AG20443 (cell line): ENCODE measurements around the gene PSG7.
"Not testable (repeated sequence)": the region's sequence is repeated elsewhere in the genome, so short reads cannot be mapped to it uniquely, and the experiment has no call there.

ENCODE experiments used
- DNase-seq: peaks from one replicate; pipeline ENCODE4 v3.0.0; 2012; ENCODE audit warnings: low spot score, mixed read lengths

PSG7 gene

GRCh38 chr19:42913516-42913915 lies 23.5 kb downstream of the PSG7 start:
- DNase-seq, result not testable (repeated sequence)

- DNase-seq, result not testable (repeated sequence)
Measured at GRCh38 chr19:42912941-42913340, 24.1 kb downstream of the PSG7 start.

DNA sequence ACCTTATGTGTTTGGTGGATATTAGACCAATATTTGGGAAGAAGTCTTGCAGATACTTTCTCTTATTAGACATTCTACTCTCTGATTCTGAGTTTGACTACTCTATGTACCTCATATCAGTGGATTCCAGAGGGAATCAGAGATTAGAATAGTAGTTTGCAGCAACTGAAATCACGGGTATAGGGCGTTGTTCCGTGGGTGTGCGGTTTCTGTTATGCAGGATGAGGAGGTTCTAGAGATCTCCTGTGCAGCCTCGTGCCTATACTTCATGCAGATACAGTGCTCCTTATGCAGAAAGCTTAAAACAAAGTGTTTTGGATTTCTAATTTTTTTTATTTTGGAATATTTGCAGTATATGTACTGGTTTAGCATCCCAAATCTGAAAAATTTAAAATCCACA lies 25.3 kb downstream of the PSG7 start:
- DNase-seq, result not testable (repeated sequence)

GRCh38 chr19:42906162-42906561 lies 30.8 kb downstream of the PSG7 start:
- not testable (repeated sequence) for DNase-seq

- not testable (repeated sequence) for DNase-seq
Measured at GRCh38 chr19:42900561-42900960, 36.4 kb downstream of the PSG7 start.

DNA sequence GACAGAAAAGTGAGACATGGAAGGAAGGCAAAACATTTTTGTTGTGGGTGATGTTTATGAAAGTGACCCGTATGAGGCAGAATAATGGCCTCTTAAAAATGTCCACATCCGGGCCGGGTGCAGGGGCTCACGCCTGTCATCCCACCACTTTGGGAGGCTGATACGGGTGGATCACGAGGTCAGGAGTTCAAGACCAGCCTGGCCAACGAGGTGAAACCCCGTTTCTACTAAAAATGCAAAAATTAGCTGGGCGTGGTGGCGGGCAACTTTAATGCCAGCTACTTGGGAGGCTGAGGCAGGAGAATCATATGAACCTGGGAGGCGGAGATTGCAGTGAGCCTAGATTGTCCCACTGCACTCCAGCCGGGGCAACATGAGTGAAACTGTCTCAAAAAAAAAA lies 37.3 kb downstream of the PSG7 start:
- DNase-seq, result not testable (repeated sequence)

DNA sequence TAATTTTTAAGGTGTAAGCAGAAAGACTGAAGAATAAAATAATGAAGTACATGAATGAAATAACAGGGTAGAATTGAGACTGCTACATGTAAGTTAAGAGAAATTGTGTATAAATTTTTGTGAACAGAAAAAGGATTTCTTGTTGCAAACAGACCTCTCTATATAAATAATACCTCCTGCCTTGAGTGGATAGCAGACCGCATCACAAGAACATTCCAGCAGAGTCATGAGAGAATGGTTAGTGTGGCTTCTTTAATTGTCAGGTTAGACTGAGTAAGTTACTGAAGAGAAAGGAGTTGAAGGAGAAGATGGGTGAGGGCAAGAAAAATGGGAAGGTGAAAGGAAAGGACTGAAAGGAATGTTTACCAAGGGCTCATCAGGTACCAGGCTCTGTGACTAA lies 37.9 kb downstream of the PSG7 start:
- not testable (repeated sequence) for DNase-seq

DNA sequence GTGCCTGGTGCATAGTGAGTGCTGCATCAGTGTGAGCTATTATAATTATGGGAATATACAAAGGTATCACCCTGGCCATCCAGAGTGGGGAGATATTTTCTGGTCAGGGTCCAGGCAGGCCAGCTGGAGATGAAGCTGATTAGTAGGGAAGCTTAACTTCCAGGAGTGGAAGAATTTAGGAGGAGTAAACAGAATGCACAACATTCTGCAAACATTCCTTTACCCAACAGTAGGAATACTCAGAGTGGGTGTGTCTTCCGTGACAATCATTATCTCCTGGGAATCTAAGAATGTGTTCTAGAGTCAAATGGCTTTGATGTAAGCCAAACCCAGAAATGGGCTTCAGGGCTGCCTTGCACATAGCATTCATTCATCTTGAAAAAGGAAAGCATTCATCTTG lies 38.4 kb downstream of the PSG7 start:
- DNase-seq, result not testable (repeated sequence)

- not testable (repeated sequence) for DNase-seq
Measured at GRCh38 chr19:42897729-42898128, 39.3 kb downstream of the PSG7 start.

DNA sequence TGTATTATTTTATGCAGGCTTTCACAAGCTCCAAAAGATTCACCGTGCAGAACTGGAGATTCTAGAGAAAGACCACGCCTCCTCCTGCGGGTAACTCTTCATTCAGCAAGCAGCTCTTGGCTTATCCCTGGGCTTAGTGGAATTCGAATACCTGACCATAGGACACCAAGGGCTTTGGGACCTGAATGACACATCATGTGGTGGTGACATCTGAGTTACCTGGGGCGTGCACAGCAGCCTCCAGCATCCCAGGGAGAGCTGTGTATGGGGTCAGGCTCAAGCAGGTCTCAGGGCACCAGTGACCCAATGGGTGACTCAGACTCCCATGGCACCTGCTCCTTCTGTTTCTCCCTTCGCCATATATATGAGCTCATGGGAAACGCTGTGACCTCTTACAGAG lies 46.6 kb downstream of the PSG7 start:
- not testable (repeated sequence) for DNase-seq

- DNase-seq, result not testable (repeated sequence)
Measured at GRCh38 chr19:42887876-42888445, 49.0 kb downstream of the PSG7 start.

DNA sequence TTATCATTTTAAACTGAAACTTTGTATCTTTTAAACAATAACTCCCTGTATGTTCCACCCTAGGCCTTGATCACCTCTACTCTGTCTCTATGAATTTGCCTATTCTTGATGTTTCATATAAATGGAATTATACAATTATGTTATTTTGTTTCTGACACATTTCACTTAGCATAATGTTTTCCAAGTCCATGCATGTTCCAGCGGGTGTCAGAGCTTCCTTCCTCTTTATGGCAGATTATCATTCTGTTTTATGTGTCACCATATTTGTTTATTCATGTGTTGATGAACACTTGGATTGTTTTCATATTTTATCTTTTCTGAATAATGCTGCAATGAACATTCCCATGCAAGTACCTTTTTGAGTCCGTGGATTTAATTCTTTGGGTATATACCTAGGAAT lies 54.3 kb downstream of the PSG7 start:
- not testable (repeated sequence) for DNase-seq

DNA sequence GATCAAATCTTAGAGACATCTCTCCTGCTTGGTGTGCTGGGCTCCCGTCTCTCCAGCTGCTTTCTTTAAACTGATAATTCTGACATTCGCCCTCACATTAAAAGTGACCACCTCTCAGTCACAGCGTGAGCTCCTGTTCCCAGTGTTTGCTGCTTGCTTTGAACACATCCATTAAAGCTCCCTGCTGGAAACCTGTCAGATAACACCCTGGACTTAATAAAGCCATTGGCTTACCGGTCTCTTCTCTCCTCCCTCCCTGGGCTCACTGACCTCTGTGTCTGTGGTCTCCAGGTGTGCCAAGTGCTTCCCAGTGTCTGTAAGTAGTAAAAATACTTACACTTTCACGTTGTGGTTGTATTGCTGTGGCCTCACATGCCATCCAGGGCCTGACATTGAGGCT lies 55.0 kb downstream of the PSG7 start:
- DNase-seq, result not testable (repeated sequence)

- not testable (repeated sequence) for DNase-seq
Measured at GRCh38 chr19:42881279-42881678, 55.7 kb downstream of the PSG7 start.

GRCh38 chr19:42880621-42881020 lies 56.4 kb downstream of the PSG7 start:
- not testable (repeated sequence) for DNase-seq

DNA sequence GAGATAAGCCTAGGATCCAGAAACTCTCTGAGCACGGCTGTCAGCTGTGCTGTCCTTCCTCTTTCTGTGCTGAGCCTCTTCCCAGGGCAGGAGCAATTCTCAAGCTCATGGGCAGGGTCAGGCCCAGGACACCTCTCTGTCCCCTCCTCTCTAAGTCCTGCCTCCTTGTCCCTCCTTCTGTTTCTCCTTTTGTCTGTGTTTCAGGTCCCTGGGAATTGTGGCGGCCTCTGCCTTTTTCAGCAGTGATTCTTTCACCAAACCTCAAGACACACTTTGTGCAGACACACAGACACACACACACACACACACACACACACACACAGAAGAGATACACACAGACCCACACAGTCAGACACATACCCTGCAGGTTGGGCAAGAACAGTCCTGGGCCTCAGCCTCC lies 57.4 kb downstream of the PSG7 start, which contains the start of gene PSG1:
Gene PSG1 (minus strand): TSS at position 101 of the 400 bp plus-strand sequence. CDS start 132 bp downstream, outside the sequence.
- no peak for DNase-seq

GRCh38 chr19:42876596-42876995 lies 60.4 kb downstream of the PSG7 start:
- peak; percentile 20 for DNase-seq

GRCh38 chr19:42875881-42876280 lies 61.1 kb downstream of the PSG7 start:
- peak; percentile 26 for DNase-seq

GRCh38 chr19:42874901-42875813 lies 61.9 kb downstream of the PSG7 start:
- DNase-seq, result peak; percentile 40

GRCh38 chr19:42874136-42874535 lies 62.9 kb downstream of the PSG7 start:
- not testable (repeated sequence) for DNase-seq
